ENCODE data around the gene TBC1D23. TPM values are rescaled to one million over a fixed set of nuclear protein-coding genes. Genes with fewer than 3 reads are reported as not detected.

TBC1D23 gene
- total and polyA plus RNA-seq, 9 of the 15 experiments (the other 6 are each of a cell fraction or from before 2014, with no cell fraction given): 23.4 to 85.8 (median 43.7) TPM

DNA sequence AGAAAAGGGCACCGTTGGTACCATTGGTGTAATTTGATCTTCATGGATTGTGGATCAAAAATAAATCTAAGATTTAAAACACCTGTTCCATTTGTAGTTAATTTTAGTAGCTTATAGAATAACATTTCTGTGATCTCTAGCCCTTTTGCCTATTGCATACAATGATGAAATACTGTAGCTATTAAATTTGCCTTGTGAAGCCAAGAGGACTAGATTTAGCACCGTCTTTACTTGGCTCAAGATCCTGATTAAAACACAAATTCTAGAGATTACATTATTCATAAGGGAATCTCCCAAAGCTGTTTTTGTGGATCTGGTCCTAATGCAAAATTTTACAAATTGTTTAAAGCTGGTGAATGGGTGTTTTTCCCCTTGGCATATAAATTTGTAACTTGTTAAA, 8.2 kb downstream of the TBC1D23 start (continued):
- TF ChIP-seq, protein P1, sequence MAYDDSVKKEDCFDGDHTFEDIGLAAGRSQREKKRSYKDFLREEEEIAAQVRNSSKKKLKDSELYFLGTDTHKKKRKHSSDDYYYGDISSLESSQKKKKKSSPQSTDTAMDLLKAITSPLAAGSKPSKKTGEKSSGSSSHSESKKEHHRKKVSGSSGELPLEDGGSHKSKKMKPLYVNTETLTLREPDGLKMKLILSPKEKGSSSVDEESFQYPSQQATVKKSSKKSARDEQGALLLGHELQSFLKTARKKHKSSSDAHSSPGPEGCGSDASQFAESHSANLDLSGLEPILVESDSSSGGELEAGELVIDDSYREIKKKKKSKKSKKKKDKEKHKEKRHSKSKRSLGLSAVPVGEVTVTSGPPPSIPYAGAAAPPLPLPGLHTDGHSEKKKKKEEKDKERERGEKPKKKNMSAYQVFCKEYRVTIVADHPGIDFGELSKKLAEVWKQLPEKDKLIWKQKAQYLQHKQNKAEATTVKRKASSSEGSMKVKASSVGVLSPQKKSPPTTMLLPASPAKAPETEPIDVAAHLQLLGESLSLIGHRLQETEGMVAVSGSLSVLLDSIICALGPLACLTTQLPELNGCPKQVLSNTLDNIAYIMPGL (CRISPR knock-in tag; IDR thresholded peaks at IDR 0.05): no peak
- TF ChIP-seq HDGF (IDR thresholded peaks at IDR 0.05): no peak
- no peak for TF ChIP-seq RBM15 (IDR thresholded peaks at IDR 0.05; ENCODE audit: insufficient read depth, low read length)
- no peak for TF ChIP-seq THRAP3 (IDR thresholded peaks at IDR 0.05; ENCODE audit: borderline replicate concordance)
- no peak for TF ChIP-seq NFE2L1 (tag; IDR thresholded peaks at IDR 0.05; ENCODE audit: borderline replicate concordance, low read depth)
- no peak for TF ChIP-seq ATF7 (IDR thresholded peaks at IDR 0.05)
- TF ChIP-seq HEY1 (CRISPR knock-in tag; IDR thresholded peaks at IDR 0.05; ENCODE audit: borderline replicate concordance): no peak

DNA sequence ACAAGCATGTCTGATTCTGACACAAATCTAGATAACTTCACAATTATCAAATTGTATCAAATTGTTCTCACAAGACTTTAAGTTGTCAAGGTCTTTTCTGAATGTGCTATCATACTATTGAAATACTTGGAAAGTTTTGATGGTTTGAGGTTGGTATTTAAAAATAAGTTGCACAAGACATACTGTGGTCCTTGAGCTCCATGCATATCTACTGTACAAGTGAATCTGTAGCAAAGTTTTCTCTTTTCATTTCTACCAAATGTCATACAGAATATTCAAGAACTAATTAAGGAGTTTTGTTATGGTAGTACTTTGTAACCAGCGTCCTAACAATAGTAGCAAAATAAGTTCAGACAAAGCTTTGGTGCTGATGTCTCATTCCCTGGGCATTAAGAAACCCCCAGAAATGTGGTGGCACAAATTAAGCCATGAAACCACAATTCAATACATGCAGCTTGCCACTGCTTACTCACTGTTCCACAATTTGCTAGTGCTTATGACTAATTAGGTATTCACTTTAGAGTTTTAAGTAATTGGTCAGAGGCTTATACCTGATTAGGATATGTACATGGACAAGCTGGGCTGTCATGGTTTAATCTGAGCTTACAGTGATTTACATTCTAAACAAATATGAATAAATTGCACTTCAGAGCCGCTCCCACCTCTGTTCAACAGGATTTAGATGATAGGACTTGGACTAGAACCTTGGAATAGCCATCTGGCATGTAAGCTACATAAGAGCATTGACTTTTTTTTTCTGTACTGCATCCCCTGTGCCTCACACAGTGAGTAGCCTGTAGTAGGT, 8.8 kb downstream of the TBC1D23 start:
- ChIA-PET CTCF (ENCODE audit: low intra/inter-chr PET ratio) (no interaction called here), POLR2A (interaction anchor here (1.0 to 3.1 kb wide), 2 partner anchors 9 to 132 kb away, joined by 4 to 20 read pairs; partner anchors contain the start of genes LNP1, TBC1D23 and TOMM70)
- Histone ChIP-seq H3K4me2 (ENCODE audit: insufficient read depth, low read length) (peak overlapping the region; percentile 3; the same call in 1 of the 2 replicates), H3K79me2 (ENCODE audit: control insufficient read depth, insufficient read depth, low read length) (peaks cover 93% of the 10 kb centered on the region), H2AFZ (ENCODE audit: low read depth, low read length) (no peak overlapping the region), H3K27ac (ENCODE audit: extremely low read depth, low read depth, low read length) (no peak overlapping the region), H3K4me1 (replicated peaks in 1 of 2; ENCODE audit: control insufficient read depth in 2 of 2, insufficient read depth in 2 of 2, low read length in 2 of 2) (peaks cover 0 to 36% of the 10 kb centered on the region in 2 experiments; a peak in 3 of 5 replicates), H4K20me1 (replicated peaks; ENCODE audit: control insufficient read depth, insufficient read depth, low read length) (peaks cover 37% of the 10 kb centered on the region), H3K9me3 (replicated peaks; ENCODE audit: control insufficient read depth, insufficient read depth, low read depth, low read length) (no peaks in the 10 kb centered on the region), H3K9ac (ENCODE audit: insufficient read depth in 1 of 2, low read depth in 2 of 2, low read length in 2 of 2) (no peak overlapping the region), H3K36me3 (ENCODE audit: control insufficient read depth, insufficient read depth, low read length) (peaks cover 5% of the 10 kb centered on the region; the same call in 2 of the 3 replicates), H3K9me1 (ENCODE audit: control insufficient read depth, insufficient read depth, low read length) (no peaks in the 10 kb centered on the region), H3K27me3 (ENCODE audit: control insufficient read depth in 2 of 2, insufficient read depth in 2 of 2, low read length in 2 of 2) (no peaks in the 10 kb centered on the region), H3K4me3 (no peak overlapping the region)
- intact Hi-C loops (cut with micrococcal nuclease) (no loop called here), in situ Hi-C loops (cut with MboI) (no loop called here)
- peak; percentile 65 to 71; a peak in 3 of 4 replicates for TF ChIP-seq KDM1A (IDR thresholded peaks at IDR 0.05)
- peak; percentile 37 for TF ChIP-seq MEIS2 (IDR thresholded peaks at IDR 0.05; ENCODE audit: partially characterized antibody)
- no peak for TF ChIP-seq TFAM (CRISPR knock-in tag; conservative IDR thresholded peaks at IDR 0.05)
- no peak for TF ChIP-seq MAFG (tag; conservative IDR thresholded peaks at IDR 0.05)
- TF ChIP-seq, protein P2, sequence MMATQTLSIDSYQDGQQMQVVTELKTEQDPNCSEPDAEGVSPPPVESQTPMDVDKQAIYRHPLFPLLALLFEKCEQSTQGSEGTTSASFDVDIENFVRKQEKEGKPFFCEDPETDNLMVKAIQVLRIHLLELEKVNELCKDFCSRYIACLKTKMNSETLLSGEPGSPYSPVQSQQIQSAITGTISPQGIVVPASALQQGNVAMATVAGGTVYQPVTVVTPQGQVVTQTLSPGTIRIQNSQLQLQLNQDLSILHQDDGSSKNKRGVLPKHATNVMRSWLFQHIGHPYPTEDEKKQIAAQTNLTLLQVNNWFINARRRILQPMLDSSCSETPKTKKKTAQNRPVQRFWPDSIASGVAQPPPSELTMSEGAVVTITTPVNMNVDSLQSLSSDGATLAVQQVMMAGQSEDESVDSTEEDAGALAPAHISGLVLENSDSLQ (IDR thresholded peaks at IDR 0.05): peak; percentile 25; the same call in 1 of the 2 replicates
- TF ChIP-seq HNRNPUL1 (IDR thresholded peaks at IDR 0.05; ENCODE audit: low read length): no peak
- peak; percentile 54 for TF ChIP-seq FOSL1 (tag; conservative IDR thresholded peaks at IDR 0.05)
- BruUV-seq (replicated peaks): no TSS peak
- FAIRE-seq: no peak
- peak; percentile 64 for ATAC-seq
- no peak for DNase-seq (ENCODE audit: extremely low read depth in 1 of 4, low spot score in 3 of 4)
- WGBS (ENCODE audit: insufficient coverage, low coverage, missing lambda C conversion rate): 12% methylated on average over 2 of the region's 2 CpGs

Data from K562 (cell line).